GM06990 (cell line): ENCODE results near the gene ENPP6.

ENCODE experiments used
- DNase-seq: peaks from one replicate; pipeline ENCODE4 v3.0.0-alpha.2; 2011; ENCODE audit not compliant: insufficient read length; ENCODE audit errors: extremely low read depth
- H3K27me3 ChIP-seq: replicated peaks from 2 replicates; pipeline ENCODE4 v1.6.0; 2011; ENCODE audit warnings: low read length; ENCODE audit not compliant: control insufficient read depth, insufficient read depth
- H3K36me3 ChIP-seq: 2 replicates; pipeline ENCODE4 v1.5.1; 2011; ENCODE audit warnings: low read length; ENCODE audit not compliant: control insufficient read depth, insufficient read depth
- H3K4me3 ChIP-seq: replicated peaks from 2 replicates; pipeline ENCODE4 v1.5.1; 2011; ENCODE audit warnings: low read depth, mild to moderate bottlenecking, control low read depth, low read length
- CTCF ChIP-seq: IDR thresholded peaks from 2 replicates; pipeline ENCODE4 v1.5.1; 2011; ENCODE audit warnings: low read length, control low read depth, mild to moderate bottlenecking, inconsistent platforms; ENCODE audit not compliant: insufficient read depth, poor library complexity, severe bottlenecking

Gene ENPP6

GRCh38 chr4:184188443-184189400, 29.0 kb downstream of the ENPP6 start:
- Histone ChIP-seq H3K36me3 (no peaks in the 10 kb centered on the region), H3K4me3 (no peak overlapping the region), H3K27me3 (no peaks in the 10 kb centered on the region)
- DNase-seq, result no peak
- TF ChIP-seq CTCF, result no peak

GRCh38 chr4:184177271-184177670, 40.4 kb downstream of the ENPP6 start:
- Histone ChIP-seq H3K4me3 (no peak overlapping the region), H3K36me3 (no peaks in the 10 kb centered on the region), H3K27me3 (no peaks in the 10 kb centered on the region; the same call in 1 of the 2 replicates)
- no peak for DNase-seq
- no peak for TF ChIP-seq CTCF

- no peaks in the 10 kb centered on the region for H3K36me3 ChIP-seq
- DNase-seq, result no peak
- no peaks in the 10 kb centered on the region; the same call in 1 of the 2 replicates for H3K27me3 ChIP-seq
- no peak for TF ChIP-seq CTCF
- H3K4me3 ChIP-seq, result no peak overlapping the region
Observed at GRCh38 chr4:184174571-184175488, 42.8 kb downstream of the ENPP6 start.

- peaks cover 1% of the 10 kb centered on the region; the same call in 1 of the 2 replicates for H3K27me3 ChIP-seq
- H3K4me3 ChIP-seq, result no peak overlapping the region
- no peaks in the 10 kb centered on the region for H3K36me3 ChIP-seq
- no peak for DNase-seq
- TF ChIP-seq CTCF, result no peak
Observed at GRCh38 chr4:184171011-184171410, 46.7 kb downstream of the ENPP6 start.

- Histone ChIP-seq H3K36me3 (no peaks in the 10 kb centered on the region), H3K27me3 (peaks cover 3% of the 10 kb centered on the region; the same call in 1 of the 2 replicates)
Observed at GRCh38 chr4:184169225-184169867, 48.3 kb downstream of the ENPP6 start.

More at GRCh38 chr4:184169225-184169867, 48.3 kb downstream of the ENPP6 start:
- no peak for DNase-seq
- no peak for TF ChIP-seq CTCF
- H3K4me3 ChIP-seq, result no peak overlapping the region
